ENCODE results near the gene ACOD1.
"Not testable (repeated sequence)": the region's sequence is repeated elsewhere in the genome, so short reads cannot be mapped to it uniquely, and the experiment has no call there.

ACOD1 gene

DNA sequence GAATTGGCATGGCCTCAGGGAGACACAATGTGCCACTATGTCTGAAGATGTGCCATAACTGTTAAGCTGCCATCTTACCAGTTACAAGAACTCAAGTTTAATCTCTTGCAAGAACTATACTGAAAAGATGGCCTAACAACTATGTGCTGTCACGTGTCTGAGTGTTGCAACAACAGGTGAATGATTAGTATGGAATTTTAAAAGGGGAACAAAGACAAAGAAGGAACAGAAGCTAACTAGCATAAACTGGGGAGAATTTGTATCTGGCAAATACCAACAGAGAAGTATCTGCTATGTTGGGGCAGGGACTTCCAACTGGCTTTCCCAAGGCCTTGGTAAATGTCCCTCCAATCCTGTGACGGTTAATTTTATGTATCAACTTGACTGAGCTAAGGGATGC, 11.5 kb upstream of the ACOD1 start:
- Mint-ChIP-seq H3K9me3 (peaks cover 6% of the 10 kb centered on the region), H3K36me3 (ENCODE audit: low read depth) (no peaks in the 10 kb centered on the region), H3K4me3 (no peak overlapping the region), H3K4me1 (ENCODE audit: low read depth) (no peaks in the 10 kb centered on the region), H3K27ac (no peak overlapping the region), H3K27me3 (no peaks in the 10 kb centered on the region)

DNA sequence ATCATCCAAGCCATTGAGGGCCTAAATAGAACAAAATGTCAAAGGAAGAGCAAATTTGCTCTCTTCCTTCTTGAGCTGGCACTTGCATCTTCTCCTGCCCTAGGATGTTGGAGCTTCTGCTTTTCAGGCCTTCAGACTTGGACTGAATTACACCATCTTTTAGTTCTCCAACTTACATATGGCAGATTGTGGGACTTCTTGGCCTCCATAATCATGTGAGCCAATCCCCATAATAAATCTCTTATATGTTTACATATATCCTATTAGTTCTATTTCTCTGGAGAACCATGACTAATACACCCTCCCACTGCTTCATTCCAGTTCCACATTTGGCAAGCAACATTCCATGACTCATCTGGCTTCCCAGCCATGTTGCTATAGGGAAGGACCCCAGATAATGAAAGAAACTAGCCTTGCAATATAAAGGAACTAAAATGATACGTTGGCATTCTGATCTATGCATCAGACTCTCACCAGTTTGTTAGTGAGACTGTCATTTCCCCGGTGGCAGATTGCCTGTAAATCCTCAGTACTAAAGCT, 11.0 kb upstream of the ACOD1 start:
- Mint-ChIP-seq H3K27me3 (no peaks in the 10 kb centered on the region), H3K36me3 (ENCODE audit: low read depth) (no peaks in the 10 kb centered on the region), H3K27ac (no peak overlapping the region), H3K4me3 (no peak overlapping the region), H3K9me3 (peaks cover 3% of the 10 kb centered on the region), H3K4me1 (ENCODE audit: low read depth) (no peaks in the 10 kb centered on the region)

DNA sequence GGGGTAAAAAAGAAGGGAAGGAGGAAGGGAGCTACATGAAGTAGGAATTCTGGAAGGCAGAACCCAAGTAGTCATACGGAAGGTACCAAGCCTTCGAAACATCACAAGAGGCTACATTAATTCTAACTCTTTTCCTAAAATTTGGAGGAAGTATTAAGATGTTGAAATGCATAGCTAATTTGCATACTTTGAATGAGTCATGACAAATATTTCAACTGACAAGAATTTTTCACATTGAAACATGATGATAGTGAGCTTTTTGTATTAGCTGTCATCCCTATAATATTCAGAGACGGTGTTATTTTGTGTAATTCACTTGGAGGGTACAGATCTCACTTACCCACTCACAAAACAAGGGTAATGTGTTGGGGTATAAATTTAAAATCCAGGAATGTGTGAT, 9.1 kb upstream of the ACOD1 start:
- Mint-ChIP-seq H3K4me1 (ENCODE audit: low read depth) (no peaks in the 10 kb centered on the region), H3K27ac (no peak overlapping the region), H3K27me3 (no peaks in the 10 kb centered on the region), H3K36me3 (ENCODE audit: low read depth) (no peaks in the 10 kb centered on the region), H3K9me3 (peaks cover 3% of the 10 kb centered on the region), H3K4me3 (no peak overlapping the region)

DNA sequence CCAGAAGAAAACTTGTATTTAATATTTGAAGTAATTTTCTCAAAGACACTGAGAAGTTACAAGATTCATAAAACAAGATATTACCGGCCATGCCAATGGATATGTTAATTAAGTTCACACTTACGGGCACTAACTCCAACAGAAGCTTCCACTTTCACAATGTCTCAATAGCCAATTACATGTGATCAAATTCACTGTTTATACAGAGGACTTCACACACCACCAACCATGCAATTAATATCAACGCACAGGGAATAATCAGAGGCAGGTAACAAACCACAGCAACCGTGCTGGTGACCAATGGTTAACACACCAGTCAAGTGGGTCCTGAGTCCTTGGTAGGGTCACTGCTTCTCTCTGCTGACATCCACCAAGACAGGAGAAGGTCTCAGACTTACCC, 5.9 kb upstream of the ACOD1 start:
- Mint-ChIP-seq H3K27ac (no peak overlapping the region), H3K27me3 (peaks cover 3% of the 10 kb centered on the region), H3K4me3 (no peak overlapping the region), H3K36me3 (ENCODE audit: low read depth) (no peaks in the 10 kb centered on the region), H3K4me1 (ENCODE audit: low read depth) (no peaks in the 10 kb centered on the region), H3K9me3 (peaks cover 7% of the 10 kb centered on the region)

DNA sequence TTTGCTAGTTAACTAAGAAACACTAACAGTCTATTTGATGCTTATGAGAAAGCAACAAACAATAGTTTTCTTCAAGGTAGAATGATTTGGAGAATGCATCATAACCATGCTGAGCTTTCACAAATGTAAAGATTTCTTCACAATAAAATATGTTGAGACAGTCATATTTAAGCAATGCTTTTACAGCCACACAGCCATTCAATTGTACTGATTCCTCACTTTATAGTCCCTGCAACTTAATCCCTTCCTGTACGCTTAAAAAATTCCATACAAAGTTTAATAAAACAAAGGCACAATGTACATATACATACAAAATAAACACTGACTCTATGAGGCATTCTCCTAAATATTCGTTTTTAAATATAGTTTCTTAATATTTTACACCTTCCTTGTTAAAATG, 4.7 kb upstream of the ACOD1 start:
- Mint-ChIP-seq H3K4me3 (no peak overlapping the region), H3K4me1 (ENCODE audit: low read depth) (no peaks in the 10 kb centered on the region), H3K27me3 (peaks cover 3% of the 10 kb centered on the region), H3K27ac (no peak overlapping the region), H3K36me3 (ENCODE audit: low read depth) (no peaks in the 10 kb centered on the region), H3K9me3 (peaks cover 7% of the 10 kb centered on the region)

- Mint-ChIP-seq H3K9me3 (peaks cover 7% of the 10 kb centered on the region), H3K27ac (no peak overlapping the region), H3K4me1 (ENCODE audit: low read depth) (no peaks in the 10 kb centered on the region), H3K36me3 (ENCODE audit: low read depth) (no peaks in the 10 kb centered on the region), H3K4me3 (no peak overlapping the region), H3K27me3 (peaks cover 3% of the 10 kb centered on the region)
Observed at GRCh38 chr13:76944456-76944855, 3.9 kb upstream of the ACOD1 start.

DNA sequence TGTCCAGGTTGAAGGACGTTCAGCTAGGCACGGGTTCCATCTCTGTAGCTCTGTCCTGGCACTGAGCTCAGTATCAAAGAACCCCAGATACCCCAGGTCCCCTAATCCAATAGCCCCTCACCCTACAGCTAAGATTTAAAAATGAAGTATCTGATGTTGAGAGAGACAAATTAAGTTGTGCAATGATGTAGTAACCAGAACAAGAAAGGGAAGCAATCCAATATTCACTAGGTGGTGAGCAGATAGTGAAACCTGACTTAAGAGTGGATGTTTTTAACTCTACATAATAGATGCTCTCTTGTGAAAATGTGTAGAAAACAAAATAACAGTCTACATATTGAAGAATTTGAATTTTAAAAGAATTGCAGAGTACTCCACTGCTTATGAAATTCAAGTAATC, 1.8 kb downstream of the ACOD1 start:
- Mint-ChIP-seq H3K4me3 (no peak overlapping the region), H3K4me1 (ENCODE audit: low read depth) (no peaks in the 10 kb centered on the region), H3K36me3 (ENCODE audit: low read depth) (no peaks in the 10 kb centered on the region), H3K27ac (no peak overlapping the region), H3K27me3 (peaks cover 13% of the 10 kb centered on the region), H3K9me3 (peaks cover 7% of the 10 kb centered on the region)

- no peak overlapping the region for H3K27ac Mint-ChIP-seq
- peaks cover 10% of the 10 kb centered on the region for H3K27me3 Mint-ChIP-seq
- peaks cover 4% of the 10 kb centered on the region for H3K9me3 Mint-ChIP-seq
- H3K4me3 Mint-ChIP-seq, result no peak overlapping the region
- H3K36me3 Mint-ChIP-seq (ENCODE audit: low read depth), result no peaks in the 10 kb centered on the region
- no peaks in the 10 kb centered on the region for H3K4me1 Mint-ChIP-seq (ENCODE audit: low read depth)
Observed at GRCh38 chr13:76953968-76954367, 5.7 kb downstream of the ACOD1 start.

DNA sequence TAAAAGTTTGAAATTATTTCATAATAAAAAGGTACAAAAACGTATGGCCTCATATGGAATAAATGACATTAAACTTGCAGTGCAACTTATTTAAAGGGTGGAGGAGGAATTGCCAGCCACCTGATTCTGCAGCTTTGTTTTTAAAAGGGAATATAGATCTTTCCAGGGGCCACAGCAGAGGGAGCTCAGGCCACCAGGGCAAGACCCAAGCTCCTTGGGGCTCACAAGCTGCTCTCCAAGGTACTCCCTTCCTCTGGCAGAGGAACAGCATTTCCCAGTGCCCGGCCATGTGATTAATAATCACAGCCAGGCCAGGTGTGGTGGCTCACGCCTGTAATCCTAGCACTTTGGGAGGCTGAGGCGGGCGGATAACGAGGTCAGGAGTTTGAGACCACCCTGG, 6.2 kb downstream of the ACOD1 start:
- no peak overlapping the region for H3K4me3 Mint-ChIP-seq
- no peaks in the 10 kb centered on the region for H3K36me3 Mint-ChIP-seq (ENCODE audit: low read depth)
- H3K27ac Mint-ChIP-seq, result no peak overlapping the region
- peaks cover 8% of the 10 kb centered on the region for H3K9me3 Mint-ChIP-seq
- no peaks in the 10 kb centered on the region for H3K4me1 Mint-ChIP-seq (ENCODE audit: low read depth)
- peaks cover 10% of the 10 kb centered on the region for H3K27me3 Mint-ChIP-seq

DNA sequence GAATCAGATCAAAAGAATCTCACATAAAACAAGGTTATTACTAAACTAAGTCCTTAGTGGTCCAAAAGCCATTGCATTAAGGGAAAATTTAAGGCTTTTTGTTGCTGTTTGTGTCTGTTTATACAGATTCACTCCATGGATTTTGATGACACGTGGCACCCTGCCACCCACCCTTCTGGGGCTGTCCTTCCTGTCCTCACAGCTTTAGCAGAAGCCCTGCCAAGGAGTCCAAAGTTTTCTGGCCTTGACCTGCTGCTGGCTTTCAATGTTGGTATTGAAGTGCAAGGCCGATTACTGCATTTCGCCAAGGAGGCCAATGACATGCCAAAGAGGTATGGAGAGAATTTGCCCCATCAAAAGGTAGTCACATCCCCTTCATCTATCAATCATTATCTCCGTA, 6.9 kb downstream of the ACOD1 start:
- H3K36me3 Mint-ChIP-seq (ENCODE audit: low read depth), result no peaks in the 10 kb centered on the region
- peaks cover 10% of the 10 kb centered on the region for H3K27me3 Mint-ChIP-seq
- no peak overlapping the region for H3K27ac Mint-ChIP-seq
- H3K4me1 Mint-ChIP-seq (ENCODE audit: low read depth), result no peaks in the 10 kb centered on the region
- no peak overlapping the region for H3K4me3 Mint-ChIP-seq
- H3K9me3 Mint-ChIP-seq, result peaks cover 9% of the 10 kb centered on the region

DNA sequence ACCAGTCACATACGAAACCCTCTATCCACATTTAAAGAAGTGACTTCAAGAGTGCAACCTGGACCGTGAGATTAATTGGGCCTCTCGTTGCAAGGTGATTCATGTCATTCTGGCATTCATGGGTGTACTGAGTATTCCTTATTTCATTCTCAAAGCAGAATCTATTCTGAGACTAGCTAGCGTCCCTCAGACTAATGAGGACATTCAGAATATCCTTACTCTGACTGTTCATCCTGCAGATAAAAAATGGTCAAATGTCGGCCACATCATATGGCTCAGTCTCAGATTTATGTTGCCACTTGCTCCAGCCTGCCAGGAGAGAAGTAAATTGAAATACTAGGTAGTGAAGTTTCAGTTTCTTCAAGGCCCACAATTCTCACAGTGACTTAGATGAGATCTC, 7.3 kb downstream of the ACOD1 start:
- Mint-ChIP-seq H3K27ac (no peak overlapping the region), H3K27me3 (peaks cover 8% of the 10 kb centered on the region), H3K9me3 (peaks cover 13% of the 10 kb centered on the region), H3K4me1 (ENCODE audit: low read depth) (no peaks in the 10 kb centered on the region), H3K36me3 (ENCODE audit: low read depth) (peaks cover 4% of the 10 kb centered on the region), H3K4me3 (no peak overlapping the region)

- Mint-ChIP-seq H3K36me3 (ENCODE audit: low read depth) (peaks cover 6% of the 10 kb centered on the region), H3K27me3 (no peaks in the 10 kb centered on the region), H3K27ac (no peak overlapping the region), H3K4me3 (no peak overlapping the region), H3K9me3 (peaks cover 21% of the 10 kb centered on the region), H3K4me1 (ENCODE audit: low read depth) (no peaks in the 10 kb centered on the region)
Observed at GRCh38 chr13:76958841-76959432, 10.6 kb downstream of the ACOD1 start.

GRCh38 chr13:76959734-76960133, 11.4 kb downstream of the ACOD1 start:
- H3K4me3 Mint-ChIP-seq; H3K36me3 Mint-ChIP-seq (ENCODE audit: low read depth); H3K27ac Mint-ChIP-seq; H3K27me3 Mint-ChIP-seq; H3K4me1 Mint-ChIP-seq (ENCODE audit: low read depth): not testable (repeated sequence)
- peaks cover 21% of the 10 kb centered on the region for H3K9me3 Mint-ChIP-seq

GRCh38 chr13:76965759-76966421, 17.6 kb downstream of the ACOD1 start:
- H3K9me3 Mint-ChIP-seq, result peaks cover 5% of the 10 kb centered on the region
- no peaks in the 10 kb centered on the region for H3K4me1 Mint-ChIP-seq (ENCODE audit: low read depth)
- no peak overlapping the region for H3K27ac Mint-ChIP-seq
- no peak overlapping the region for H3K4me3 Mint-ChIP-seq
- H3K27me3 Mint-ChIP-seq, result peaks cover 5% of the 10 kb centered on the region
- H3K36me3 Mint-ChIP-seq (ENCODE audit: low read depth), result no peaks in the 10 kb centered on the region

DNA sequence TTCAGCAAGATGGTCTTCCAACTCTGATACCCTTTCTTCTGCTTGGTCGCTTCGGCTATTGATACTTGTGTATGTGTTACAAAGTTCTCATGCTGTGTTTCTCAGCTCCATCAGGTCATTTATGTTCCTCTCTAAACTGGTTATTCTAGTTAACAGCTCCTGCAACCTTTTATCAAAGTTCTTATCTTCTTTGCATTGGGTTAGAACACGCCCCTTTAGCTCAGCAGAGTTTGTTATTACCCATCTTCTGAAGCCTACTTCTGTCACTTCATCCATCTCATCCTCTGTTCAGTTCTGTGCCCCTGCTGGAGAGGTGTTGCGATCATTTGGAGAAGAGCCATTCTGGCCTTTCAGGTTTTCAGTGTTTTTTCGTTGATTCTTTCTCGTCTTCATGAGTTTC, 18.7 kb downstream of the ACOD1 start:
- H3K4me1 Mint-ChIP-seq (ENCODE audit: low read depth), result no peaks in the 10 kb centered on the region
- H3K27me3 Mint-ChIP-seq, result peaks cover 8% of the 10 kb centered on the region
- no peak overlapping the region for H3K27ac Mint-ChIP-seq
- H3K4me3 Mint-ChIP-seq, result no peak overlapping the region
- no peaks in the 10 kb centered on the region for H3K9me3 Mint-ChIP-seq
- no peaks in the 10 kb centered on the region for H3K36me3 Mint-ChIP-seq (ENCODE audit: low read depth)

- Mint-ChIP-seq H3K4me3 (no peak overlapping the region), H3K27ac (no peak overlapping the region), H3K36me3 (ENCODE audit: low read depth) (no peaks in the 10 kb centered on the region), H3K4me1 (ENCODE audit: low read depth) (no peaks in the 10 kb centered on the region), H3K9me3 (no peaks in the 10 kb centered on the region), H3K27me3 (peaks cover 17% of the 10 kb centered on the region)
Observed at GRCh38 chr13:76968041-76968440, 19.7 kb downstream of the ACOD1 start.

Data from stimulated activated naive CD8-positive, alpha-beta T cell treated with anti-CD3 and anti-CD28 coated beads, Interleukin-15, Interleukin-2, amounts not matched to agents 100 ng/mL and 50 ng/mL, for 24 hours (primary cell).